Stimulated activated CD8-positive, alpha-beta memory T cell treated with anti-CD3 and anti-CD28 coated beads, Interleukin-12 subunit alpha, Interleukin-12 subunit beta, amount 100 ng/mL, for 24 hours (primary cell): ENCODE measurements around the gene PRKG1.
"Not testable (repeated sequence)": the region's sequence is repeated elsewhere in the genome, so short reads cannot be mapped to it uniquely, and the experiment has no call there.

Source experiments
- DNase-seq: peaks from one replicate; pipeline ENCODE4 v3.0.0-alpha.2; 2020; ENCODE audit errors: extremely low read depth

PRKG1 gene

DNA sequence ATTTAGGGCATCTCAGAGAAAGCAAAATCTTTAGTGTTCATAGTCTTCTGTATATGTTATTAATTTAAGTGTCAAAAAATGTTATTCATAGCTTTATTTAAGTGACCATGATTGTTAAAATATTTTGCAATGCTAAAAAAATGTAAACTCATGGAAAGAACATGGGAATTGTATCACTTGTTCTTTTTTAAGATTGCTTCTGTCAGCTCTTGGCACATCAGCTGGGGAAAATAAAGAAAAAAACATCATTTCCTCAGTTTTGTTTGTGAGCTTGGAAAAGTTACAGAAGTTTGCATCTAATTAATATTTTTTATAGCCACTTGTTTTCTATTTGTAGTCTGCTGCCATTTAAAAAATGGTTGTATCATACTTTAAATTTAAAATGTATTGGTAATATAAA lies 911.0 kb downstream of the PRKG1 start:
- DNase-seq, result no peak

DNA sequence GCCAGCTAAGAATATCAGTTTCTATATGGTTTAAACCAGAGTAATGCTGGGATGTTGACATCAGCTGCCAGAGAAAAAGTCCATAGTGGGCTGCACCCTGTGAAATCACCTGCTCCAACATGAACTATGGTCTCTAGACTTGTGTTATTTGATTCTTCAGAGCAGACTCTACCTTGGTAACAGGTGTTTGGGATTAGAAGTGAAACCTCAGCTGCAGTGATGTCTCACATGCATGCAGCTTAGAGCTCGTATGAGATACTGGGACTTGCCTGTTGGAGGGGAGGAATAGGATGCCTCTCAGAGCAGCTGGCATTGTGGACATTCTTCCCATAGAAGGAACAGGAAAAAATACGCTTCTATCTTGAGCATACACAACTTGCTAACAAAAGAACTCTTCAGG lies 912.2 kb downstream of the PRKG1 start:
- DNase-seq, result no peak

DNA sequence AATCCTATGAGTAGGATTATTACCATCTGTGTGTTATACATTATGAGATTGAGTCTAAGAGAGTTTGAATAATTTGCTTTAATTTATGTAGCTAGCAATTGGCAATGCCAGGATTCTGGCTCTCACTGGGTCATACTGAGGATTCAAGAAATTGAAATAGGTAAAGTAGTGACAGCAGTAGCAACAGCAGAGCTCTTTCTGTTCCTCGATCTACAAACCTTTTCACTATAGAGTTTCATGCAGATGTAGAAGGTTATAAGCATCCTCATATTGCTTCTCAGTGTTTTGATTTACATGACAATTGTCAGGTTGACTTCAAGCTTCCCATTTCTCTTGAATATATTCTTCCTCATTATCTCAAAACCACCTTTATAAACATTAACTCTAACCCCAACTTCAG lies 919.2 kb downstream of the PRKG1 start:
- no peak for DNase-seq

DNA sequence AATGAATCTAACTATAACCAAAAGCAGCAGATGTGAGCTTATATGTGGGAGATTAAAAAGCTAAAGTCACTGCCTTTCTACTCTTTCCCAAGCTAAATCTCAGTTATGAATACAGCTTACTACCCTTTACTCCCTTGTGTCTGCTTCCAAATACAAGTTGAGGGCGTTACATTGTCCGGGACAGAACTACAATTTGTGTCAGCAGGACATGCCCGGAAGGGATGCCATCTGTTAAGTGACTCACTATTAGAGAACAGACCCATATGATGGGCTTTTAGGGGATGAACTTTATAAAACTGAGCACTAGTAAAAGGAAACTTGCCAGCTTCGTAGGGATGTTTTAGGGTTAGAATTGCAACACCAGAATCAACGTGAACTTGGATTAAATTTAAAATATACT lies 924.8 kb downstream of the PRKG1 start:
- DNase-seq, result no peak

DNA sequence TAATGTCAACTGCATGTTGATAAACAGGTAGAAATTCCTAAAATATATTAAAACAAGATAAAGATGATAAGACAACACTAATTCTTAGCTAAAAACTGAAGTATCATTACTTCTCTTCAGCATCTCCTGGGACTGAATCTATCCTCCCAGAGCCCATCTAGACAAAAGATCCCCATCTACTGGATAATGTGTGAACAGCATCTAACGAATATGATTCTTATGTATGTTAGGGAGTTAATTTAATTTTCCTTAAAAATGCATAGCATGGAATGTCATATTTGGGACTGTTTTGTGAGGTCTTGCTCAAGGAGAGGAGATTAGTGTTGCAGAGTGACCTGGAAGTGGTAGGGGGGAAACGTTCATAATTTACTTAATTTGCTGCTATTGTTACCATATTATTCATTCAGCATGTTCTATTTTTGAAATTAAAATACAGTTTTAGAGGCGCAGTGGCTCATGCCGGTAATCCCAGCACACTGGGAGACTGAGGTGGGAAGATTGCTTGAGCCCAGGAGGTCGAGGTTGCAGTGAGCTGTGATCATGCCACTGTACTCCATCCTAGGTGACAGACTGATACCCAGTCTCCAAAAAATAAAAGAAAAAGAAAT lies 930.2 kb downstream of the PRKG1 start:
- DNase-seq, result no peak

DNA sequence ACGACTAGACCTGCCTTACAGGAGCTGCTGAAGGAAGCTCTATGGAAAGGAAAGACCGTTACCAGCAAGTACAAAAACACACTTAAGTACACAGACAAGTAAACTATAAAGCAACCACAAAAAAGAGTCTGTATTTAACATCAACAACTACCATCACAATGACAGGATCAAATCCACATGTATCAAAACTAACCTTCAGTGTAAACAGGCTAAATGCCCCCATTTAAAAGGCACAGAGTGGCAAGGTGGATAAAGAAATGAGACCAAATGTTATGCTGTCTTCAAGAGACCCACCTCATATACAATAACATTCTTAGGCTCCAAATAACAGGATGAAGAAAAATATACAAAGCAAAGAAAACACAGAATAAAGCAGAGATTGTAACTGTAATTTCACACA lies 932.8 kb downstream of the PRKG1 start:
- DNase-seq, result no peak

DNA sequence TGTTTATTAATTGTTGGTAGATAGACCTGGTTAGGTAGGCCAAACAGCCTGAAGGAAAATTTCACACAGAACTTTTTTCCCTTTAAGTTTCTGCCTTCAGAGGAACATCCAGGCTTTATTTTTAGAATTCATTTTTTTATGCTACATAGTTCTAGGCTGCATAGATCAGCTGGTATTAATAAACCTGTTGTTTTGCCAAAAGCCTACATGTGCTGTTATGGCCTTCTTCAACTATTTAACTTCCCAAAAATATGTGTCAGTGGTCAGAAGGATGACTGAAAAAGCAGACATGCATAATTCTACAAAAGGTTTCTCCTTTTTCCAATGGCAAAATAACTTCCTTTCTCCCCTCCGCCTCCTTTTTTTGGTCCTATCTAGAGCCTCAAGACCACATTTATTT lies 936.8 kb downstream of the PRKG1 start:
- no peak for DNase-seq

DNA sequence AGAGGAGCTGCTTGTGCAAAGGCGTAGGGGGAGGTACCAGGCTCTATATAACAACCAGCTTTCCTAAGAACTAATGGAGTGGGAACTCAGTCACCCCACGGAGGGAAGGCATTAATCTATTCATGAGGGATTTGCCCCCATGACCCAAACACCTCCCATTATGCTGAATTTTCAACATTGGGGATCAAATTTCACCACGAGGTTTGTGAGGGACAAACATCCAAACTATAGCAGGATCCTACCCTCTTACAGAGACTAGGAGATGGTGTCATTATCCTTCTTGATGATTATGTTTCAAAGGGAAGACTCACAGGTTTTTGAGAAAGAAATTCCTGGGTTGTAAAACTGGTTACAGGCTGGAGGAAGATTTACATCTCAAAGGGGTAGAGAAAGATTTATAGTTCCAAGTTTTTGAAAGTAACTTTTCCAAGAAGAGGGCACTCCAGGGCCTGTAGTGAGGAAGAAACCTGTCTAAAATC lies 944.8 kb downstream of the PRKG1 start:
- DNase-seq, result no peak

DNA sequence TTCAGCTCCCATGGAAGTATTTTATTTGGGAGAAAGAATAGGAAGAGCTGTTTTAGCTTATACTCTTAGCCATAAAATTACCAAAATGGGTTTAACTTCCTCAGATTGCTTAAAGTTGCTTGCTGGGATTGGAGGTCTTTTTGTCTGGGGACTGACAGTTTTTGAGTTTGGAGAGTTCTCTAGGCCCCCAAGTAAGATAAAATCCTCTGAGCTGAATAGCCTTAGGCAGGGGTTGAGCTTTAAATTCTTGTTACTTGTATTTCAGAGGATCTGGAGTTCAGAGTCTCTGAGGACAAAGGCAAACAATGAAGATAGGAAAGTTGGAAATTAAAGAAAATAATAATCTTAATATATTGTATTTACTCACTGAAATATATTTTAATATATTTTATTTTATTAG lies 945.4 kb downstream of the PRKG1 start:
- no peak for DNase-seq

DNA sequence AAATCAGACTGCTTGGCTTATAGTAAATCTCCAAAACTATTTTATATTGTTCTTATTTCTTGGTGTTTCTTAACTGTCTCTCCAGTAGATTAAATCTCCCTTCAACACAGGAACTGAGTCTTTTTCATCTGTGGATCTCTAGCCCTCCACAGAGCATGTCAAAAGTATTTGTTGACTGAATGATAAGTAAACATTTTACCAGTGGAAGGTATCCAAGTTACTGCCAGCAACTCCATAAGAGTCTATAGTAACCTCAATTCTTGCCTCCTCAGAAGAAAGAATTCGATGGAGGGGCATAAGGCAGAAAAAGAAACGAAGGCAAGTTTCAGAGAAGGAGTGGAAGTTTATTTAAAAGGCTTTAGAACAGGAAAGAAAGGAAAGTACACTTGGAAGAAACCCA lies 945.9 kb downstream of the PRKG1 start:
- DNase-seq, result no peak

DNA sequence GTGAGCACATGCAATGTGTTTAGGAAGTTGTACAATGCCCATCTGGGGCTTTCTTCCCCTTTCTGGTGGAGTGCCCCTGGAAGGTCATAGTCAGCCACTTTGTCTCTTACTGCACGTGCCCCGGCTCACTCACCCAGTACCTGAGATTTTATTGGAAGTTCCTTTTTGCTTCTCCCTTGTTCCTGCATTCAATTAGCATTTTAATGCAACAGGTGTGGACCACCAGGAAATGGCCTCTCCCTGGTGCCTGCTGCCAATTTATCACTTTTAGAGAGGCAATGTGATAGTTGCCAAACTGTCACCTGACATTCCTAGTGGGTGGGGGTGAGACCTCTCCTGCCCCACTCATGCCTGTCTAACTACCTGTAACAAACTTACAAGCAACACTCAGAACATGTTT lies 946.4 kb downstream of the PRKG1 start:
- no peak for DNase-seq

DNA sequence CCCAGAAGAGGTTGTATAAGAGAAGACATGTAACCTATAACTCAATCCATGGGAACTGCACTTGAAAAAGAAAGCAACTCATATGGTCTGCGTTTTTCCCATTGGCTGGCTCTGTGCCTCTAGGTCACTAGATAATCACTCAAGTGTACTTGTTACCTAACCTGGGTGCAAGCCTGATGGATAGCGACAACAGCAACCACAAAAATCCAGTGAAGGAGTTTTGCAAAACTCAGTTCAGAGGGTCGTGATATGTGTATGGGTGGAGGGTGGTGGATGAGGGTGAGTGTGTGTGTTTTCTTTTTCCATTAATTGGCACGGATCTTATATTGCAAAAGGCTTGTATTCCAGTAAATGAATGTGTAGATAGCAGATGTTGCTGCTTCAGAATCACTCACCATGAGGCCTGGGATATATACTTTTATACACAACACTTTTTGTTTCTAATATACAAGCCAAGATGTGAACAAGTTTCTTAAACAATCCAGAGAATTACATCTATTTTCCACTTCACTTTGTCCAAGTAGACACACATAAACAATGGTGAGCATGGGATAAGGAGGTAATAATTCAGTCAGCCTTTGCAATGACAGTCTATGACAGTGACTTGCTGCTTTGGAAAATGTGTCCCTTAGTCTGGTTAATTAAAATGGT lies 952.9 kb downstream of the PRKG1 start:
- no peak for DNase-seq

DNA sequence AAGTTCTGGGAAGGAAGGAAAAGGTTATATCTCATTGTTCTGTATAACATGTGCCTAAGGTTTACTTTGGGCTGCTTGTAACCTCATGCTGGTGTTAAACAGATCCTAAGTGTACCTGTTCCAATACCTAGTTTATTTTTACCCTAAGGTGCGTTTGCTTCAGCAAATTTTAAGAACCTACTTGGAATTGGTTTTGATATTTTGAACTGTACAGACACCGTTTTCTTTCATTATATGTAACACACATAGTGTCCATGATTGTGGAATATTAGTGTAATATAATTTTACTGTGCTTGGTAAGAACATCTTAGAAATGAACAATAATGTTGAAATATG lies 954.2 kb downstream of the PRKG1 start:
- no peak for DNase-seq

DNA sequence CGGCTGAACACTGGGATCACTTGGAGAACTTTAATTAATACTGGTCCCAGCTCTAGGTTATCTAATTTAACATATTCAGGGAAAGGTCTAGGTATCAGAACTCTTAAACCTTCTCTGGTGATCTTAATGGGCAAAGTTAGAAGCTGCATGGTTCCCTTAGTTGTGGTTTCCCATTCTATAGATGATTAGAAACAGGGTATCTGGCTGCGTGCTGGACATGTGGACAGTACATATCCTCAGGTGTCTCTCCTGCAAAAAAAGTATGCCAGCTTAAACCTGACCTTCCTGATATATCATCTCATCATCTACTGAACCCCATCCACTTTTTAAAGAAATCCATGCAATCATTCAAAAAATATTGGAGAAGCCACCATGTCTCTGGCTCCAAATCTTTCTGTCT lies 955.3 kb downstream of the PRKG1 start:
- DNase-seq, result no peak

DNA sequence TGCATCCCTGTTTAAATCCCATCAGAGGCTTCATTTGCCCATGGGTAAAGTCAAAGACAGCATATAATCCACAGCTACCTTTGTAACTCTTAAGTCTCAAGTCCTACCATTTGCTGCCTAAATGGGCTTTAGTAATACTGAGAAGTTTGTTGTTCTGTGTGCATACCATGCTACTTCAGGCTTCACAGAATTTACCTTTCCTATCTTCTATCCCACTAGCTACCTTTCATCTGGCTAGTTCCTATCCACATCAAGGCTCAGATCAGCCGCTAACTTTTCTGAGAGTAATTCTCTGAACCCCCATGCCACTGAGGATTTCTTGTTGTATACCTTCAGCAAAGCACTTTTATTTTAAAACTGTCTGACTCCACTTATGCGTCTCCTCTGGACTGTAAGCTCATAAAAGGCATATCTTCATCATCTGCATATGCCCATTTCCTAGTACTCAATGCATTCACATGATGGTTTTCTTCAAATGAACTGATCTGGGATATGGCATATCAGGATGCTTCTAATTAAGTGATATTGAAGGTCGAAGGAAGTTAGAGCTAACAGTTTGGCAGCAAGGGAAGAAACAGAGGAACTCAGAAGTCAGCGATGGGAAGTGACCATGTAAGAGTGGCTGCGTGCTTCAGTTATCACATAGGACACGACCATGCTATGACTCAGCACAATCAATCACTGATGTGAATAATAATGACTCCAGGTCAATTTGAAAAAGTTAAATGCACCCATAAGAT lies 955.9 kb downstream of the PRKG1 start:
- DNase-seq, result no peak

DNA sequence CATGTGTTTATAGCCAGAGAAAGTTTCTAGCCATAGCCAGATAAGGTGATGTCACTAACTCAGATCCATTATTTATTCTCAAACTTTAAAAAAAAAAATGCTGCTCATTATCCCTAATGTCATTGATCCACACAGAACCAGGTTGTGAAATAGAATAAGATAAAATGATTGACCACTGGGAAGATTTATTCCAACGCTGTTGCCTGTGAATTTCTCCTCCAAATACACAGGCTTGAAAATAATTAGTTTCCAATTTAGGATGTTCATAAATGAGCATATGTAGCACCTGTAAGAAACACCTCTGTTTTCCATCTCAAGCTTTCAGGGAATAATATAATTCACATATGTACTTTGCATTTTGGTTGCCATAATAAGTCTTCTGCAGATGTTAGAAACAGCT lies 956.7 kb downstream of the PRKG1 start:
- DNase-seq, result no peak

DNA sequence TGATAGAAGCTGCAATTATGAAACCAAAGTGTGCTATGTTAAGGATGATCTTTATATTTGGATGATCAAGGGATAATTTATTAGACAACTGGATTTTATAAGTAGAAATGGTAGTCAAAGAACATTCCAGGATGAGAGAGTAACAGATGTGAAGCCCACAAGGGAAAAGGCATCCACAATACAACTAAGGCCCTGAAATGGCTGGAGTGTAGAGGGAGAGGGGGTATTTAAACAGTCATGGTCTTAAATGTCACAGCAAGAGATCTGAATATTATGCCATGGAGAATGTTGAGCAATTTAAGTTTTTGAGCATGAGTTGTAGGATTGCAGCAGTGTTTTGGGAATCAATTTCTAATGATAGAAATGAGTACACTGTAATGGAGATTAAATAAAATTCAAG lies 957.5 kb downstream of the PRKG1 start:
- DNase-seq, result no peak

DNA sequence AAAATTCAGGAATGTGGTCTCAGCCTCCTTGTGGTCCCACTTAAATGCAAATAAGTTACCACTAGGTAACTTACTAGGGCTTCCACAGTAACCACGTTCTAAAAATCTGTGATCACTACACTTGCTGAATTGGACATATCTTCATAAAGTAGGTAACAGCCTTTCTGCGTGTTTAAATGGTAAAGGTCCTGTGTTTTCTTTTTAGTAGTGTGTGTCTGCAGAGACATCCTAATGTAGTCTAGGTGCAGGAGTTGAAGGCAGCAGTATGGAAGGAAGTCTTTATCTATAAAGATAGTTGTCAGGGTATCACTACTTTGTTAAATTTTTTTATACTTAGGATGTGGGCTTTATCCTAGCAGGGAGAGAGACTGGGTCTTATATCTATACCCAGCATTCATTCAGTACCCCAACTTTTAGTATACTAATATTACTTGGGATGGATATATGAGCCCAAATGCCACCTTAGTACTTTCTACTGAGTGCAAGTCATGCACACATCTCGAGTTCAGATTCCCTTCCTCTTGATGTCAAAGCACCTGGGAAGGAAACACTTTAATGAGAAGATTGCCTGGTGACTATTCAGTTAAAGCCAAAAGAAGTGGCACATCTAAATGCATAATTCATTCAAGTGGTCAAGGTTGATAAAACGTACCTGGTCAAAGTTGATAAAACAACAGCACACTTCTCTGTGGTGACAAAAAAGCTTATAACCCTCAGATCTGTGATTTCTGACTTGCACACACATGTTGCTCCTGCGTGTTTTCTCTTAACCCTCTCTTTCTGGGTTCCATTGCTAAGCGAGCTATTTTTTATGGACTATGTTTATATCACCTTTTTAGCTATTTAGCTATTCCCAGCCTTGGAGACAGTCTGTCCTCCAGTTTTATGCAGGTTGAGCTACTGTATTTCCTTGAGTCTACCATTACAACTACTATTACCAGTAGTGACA lies 958.7 kb downstream of the PRKG1 start:
- no peak for DNase-seq

DNA sequence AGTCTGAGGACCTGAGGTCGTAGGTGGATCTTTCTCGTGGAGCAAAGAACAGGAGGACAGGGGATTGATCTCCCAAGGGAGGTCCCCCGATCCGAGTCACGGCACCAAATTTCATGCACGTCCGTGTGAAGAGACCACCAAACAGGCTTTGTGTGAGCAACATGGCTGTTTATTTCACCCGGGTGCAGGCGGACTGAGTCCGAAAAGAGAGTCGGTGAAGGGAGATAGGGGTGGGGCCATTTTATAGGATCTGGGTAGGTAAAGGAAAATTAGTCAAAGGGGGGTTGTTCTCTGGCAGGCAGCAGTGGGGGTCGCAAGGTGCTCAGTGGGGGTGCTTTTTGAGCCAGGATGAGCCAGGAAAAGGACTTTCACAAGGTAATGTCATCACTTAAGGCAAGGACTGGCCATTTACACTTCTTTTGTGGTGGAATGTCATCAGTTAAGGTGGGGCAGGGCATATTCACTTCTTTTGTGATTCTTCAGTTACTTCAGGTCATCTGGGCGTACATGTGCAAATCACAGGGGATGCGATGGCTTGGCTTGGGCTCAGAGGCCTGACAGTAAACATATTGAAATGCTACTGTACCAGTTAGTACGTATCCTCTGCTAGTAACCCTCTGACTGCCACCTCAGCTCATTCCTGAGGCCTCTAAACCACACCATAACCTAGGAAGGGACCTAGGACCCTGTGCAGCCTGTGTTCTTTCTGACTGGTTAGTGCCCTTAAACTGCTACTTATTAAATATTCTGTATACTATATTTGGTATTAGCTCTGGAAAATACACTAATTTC lies 964.9 kb downstream of the PRKG1 start:
- DNase-seq, result not testable (repeated sequence)

DNA sequence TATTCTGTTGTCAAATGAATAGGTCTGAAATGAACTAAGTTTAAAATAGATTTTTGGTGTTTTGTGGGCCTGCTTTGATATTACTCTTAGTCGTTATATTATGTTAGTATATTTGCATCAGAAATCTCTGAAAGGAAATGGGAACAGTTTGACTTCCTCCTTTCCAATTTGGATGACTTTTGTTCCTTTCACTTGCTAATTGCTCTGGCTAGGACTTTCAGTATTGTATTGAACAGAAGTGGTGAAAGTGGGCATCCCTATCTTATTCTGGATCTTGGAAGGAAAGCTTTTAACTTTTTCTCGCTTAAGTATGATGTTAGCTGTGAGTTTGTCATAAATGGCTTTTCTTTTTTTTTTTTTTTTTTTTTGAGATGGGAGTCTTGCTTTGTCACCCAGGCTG lies 966.2 kb downstream of the PRKG1 start:
- DNase-seq, result no peak

DNA sequence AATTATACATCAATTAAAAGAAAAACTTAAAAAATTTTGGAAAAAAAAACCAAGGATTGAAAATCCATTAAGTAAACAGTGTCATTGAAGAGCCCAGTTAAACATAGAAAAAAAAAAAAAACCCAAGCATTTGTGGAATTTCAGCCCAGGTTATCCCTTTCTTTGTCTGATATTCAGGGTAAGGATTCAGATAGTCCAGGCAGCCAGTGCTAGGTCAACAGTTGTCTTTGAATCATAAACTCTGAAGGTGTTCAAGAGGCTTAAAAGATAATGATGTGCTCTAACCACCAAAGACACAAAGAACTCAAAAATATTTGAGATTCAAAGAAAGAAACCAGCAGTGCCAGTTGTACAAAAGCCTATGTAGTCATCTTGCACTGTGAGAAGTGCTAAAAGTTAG lies 969.5 kb downstream of the PRKG1 start:
- DNase-seq, result no peak
